ENCODE results near the gene TALDO1.

The TALDO1 gene

DNA sequence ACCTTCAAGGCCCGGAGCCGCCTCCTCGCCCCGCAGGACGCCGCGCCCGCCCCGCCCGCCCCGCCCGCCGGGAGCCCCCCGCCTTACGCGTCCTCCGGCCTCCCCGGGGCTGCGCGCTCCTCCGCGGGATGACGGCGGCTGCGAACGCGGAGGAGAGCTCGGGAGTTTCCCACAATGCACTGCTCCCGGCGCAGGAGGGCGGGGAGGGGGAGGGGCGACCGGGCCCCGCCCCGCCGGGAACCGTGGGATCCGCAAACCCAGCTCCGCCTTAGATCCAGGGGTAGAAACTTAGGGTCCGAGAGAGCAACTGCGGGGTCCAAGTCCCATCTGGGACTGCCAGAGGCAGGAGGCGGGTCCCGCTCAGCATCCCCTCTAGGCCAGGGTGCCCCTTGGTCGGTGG is 42.7 kb downstream of the TALDO1 start, which contains the start of gene CEND1:
CEND1 (minus strand) TSS at position 148 of the 400 bp plus-strand sequence. CDS start 1,514 bp downstream, outside the sequence.
- H3F3A ChIP-seq (ENCODE audit: control insufficient read depth, insufficient read depth): 0 out of 2 replicates have a peak, but pooled peaks cover 4% of the 10 kb centered on the region
- peak within 1 kb of the TSS; percentile 69 for H3K4me3 ChIP-seq (ENCODE audit: low read length)
- H3K9me2 ChIP-seq (replicated peaks; ENCODE audit: control insufficient read depth, low read length): no peaks in the 10 kb centered on the region
- H3K27ac ChIP-seq (ENCODE audit: low read depth, low read length): no peak within 1 kb of the TSS
- H3K27me3 ChIP-seq (ENCODE audit: control insufficient read depth, low read length): no peaks in the 10 kb centered on the region
- TF ChIP-seq CTCF (IDR thresholded peaks at IDR 0.05; ENCODE audit: low read depth, low read length, poor library complexity, severe bottlenecking) (no peak), EZH2phosphoT487 (IDR thresholded peaks at IDR 0.05; ENCODE audit: borderline replicate concordance, low read length) (no peak)
- peaks cover 25% of the 10 kb centered on the region for H3K4me1 ChIP-seq (ENCODE audit: control insufficient read depth, low read length)
- H3K79me2 ChIP-seq (ENCODE audit: control insufficient read depth, low read length): peaks cover 6% of the 10 kb centered on the region
- H3K4me2 ChIP-seq (ENCODE audit: low read length): peak within 1 kb of the TSS; percentile 50
- H3K9me3 ChIP-seq (ENCODE audit: control insufficient read depth, insufficient read depth, low read length): no peaks in the 10 kb centered on the region
- no peaks in the 10 kb centered on the region for H4K20me1 ChIP-seq (ENCODE audit: control insufficient read depth, insufficient read depth, low read depth, low read length)
- H3K36me3 ChIP-seq (ENCODE audit: control insufficient read depth, low read length): peaks cover 10% of the 10 kb centered on the region; the same call in 1 of the 2 replicates

GRCh38 chr11:790721-791564 is 43.7 kb downstream of the TALDO1 start:
- peaks cover 35% of the 10 kb centered on the region for H3K4me1 ChIP-seq (ENCODE audit: control insufficient read depth, low read length)
- no peaks in the 10 kb centered on the region for H3K27me3 ChIP-seq (ENCODE audit: control insufficient read depth, low read length)
- peaks cover 10% of the 10 kb centered on the region; the same call in 1 of the 2 replicates for H3K36me3 ChIP-seq (ENCODE audit: control insufficient read depth, low read length)
- TF ChIP-seq CTCF (IDR thresholded peaks at IDR 0.05; ENCODE audit: low read depth, low read length, poor library complexity, severe bottlenecking) (no peak), EZH2phosphoT487 (IDR thresholded peaks at IDR 0.05; ENCODE audit: borderline replicate concordance, low read length) (no peak)
- no peak overlapping the region for H3K4me3 ChIP-seq (ENCODE audit: low read length)
- H3K4me2 ChIP-seq (ENCODE audit: low read length): no peak overlapping the region
- no peaks in the 10 kb centered on the region for H3K9me3 ChIP-seq (ENCODE audit: control insufficient read depth, insufficient read depth, low read length)
- H3K9me2 ChIP-seq (replicated peaks; ENCODE audit: control insufficient read depth, low read length): no peaks in the 10 kb centered on the region
- H3F3A ChIP-seq (ENCODE audit: control insufficient read depth, insufficient read depth): 0 out of 2 replicates have a peak, but pooled peaks cover 4% of the 10 kb centered on the region
- H3K79me2 ChIP-seq (ENCODE audit: control insufficient read depth, low read length): peaks cover 14% of the 10 kb centered on the region
- H3K27ac ChIP-seq (ENCODE audit: low read depth, low read length): no peak overlapping the region
- H4K20me1 ChIP-seq (ENCODE audit: control insufficient read depth, insufficient read depth, low read depth, low read length): no peaks in the 10 kb centered on the region

- H3K27ac ChIP-seq (ENCODE audit: low read depth, low read length): no peak overlapping the region
Observed at GRCh38 chr11:791658-792534, 44.6 kb downstream of the TALDO1 start.

More at GRCh38 chr11:791658-792534, 44.6 kb downstream of the TALDO1 start:
- Histone ChIP-seq H3K9me2 (replicated peaks; ENCODE audit: control insufficient read depth, low read length) (no peaks in the 10 kb centered on the region), H3K36me3 (ENCODE audit: control insufficient read depth, low read length) (peaks cover 10% of the 10 kb centered on the region; the same call in 1 of the 2 replicates), H4K20me1 (ENCODE audit: control insufficient read depth, insufficient read depth, low read depth, low read length) (peaks cover 3% of the 10 kb centered on the region; the same call in 1 of the 2 replicates), H3K9me3 (ENCODE audit: control insufficient read depth, insufficient read depth, low read length) (no peaks in the 10 kb centered on the region), H3K4me1 (ENCODE audit: control insufficient read depth, low read length) (peaks cover 43% of the 10 kb centered on the region), H3F3A (ENCODE audit: control insufficient read depth, insufficient read depth) (peaks cover 8% of the 10 kb centered on the region; the same call in 1 of the 2 replicates), H3K27me3 (ENCODE audit: control insufficient read depth, low read length) (no peaks in the 10 kb centered on the region), H3K4me3 (ENCODE audit: low read length) (no peak overlapping the region), H3K79me2 (ENCODE audit: control insufficient read depth, low read length) (peaks cover 22% of the 10 kb centered on the region), H3K4me2 (ENCODE audit: low read length) (no peak overlapping the region)
- no peak for TF ChIP-seq CTCF (IDR thresholded peaks at IDR 0.05; ENCODE audit: low read depth, low read length, poor library complexity, severe bottlenecking)
- TF ChIP-seq EZH2phosphoT487 (IDR thresholded peaks at IDR 0.05; ENCODE audit: borderline replicate concordance, low read length): no peak

All from DOHH2 (cell line).